Left lung (tissue), 10 donors: ENCODE results near the gene XRRA1. TPM values are rescaled to one million over a fixed set of nuclear protein-coding genes. Genes with fewer than 3 reads are reported as not detected.

Experiments used
- ATAC-seq: fragments of 200-7000 bp; cut with Tn5 transposase; one replicate; pipeline ENCODE4 v1.9.1; 2020; ENCODE audit warnings: moderate library complexity
- DNase-seq, 4 donors: peaks; one replicate each; pipeline ENCODE4 v3.0.0-alpha.2; 2013 to 2020
- H3K27ac ChIP-seq, 2 donors: fragments of 200-600 bp; sonication (generic) in 1 of 2; one replicate each; pipeline versions ENCODE4 v1.5.0 to v1.8.0; 2020 to 2021
- H3K27me3 ChIP-seq, 2 donors: fragments of 200-600 bp; sonication (generic) in 1 of 2; one replicate each; pipeline versions ENCODE4 v1.5.0 to v1.8.0; 2020 to 2021
- H3K36me3 ChIP-seq, 2 donors: fragments of 200-600 bp; sonication (generic) in 1 of 2; one replicate each; pipeline versions ENCODE4 v1.5.0 to v1.8.0; 2020 to 2021
- H3K4me1 ChIP-seq, 2 donors: fragments of 200-600 bp; one replicate each; pipeline ENCODE4 v1.8.0; 2021
- H3K4me3 ChIP-seq, 2 donors: fragments of 200-600 bp; sonication (generic) in 1 of 2; one replicate each; pipeline versions ENCODE4 v1.5.0 to v1.8.0; 2020 to 2021; ENCODE audit warnings: mild to moderate bottlenecking in 1 of 2
- H3K9me3 ChIP-seq, 2 donors: fragments of 200-600 bp; sonication (generic) in 1 of 2; one replicate each; pipeline versions ENCODE4 v1.5.0 to v1.8.0; 2020 to 2021
- CTCF ChIP-seq, 2 donors: fragments of 200-600 bp; sonication (generic) in 1 of 2; IDR thresholded peaks; one replicate each; pipeline versions ENCODE4 v1.5.0 to v1.8.0; 2021; ENCODE audit warnings: antibody characterized with exemption in 2 of 2
- intact Hi-C, 2 donors: fragments of 100-400 bp; cut with DNase I; formaldehyde crosslinking; loops; one replicate each; pipeline versions ENCODE4 v1.11.2 to v1.14.2; 2022
- polyA plus RNA-seq, 6 donors: library from polyadenylated mRNA; unstranded; fragments of 120-200 nt; gene quantifications; one replicate each; pipeline ENCODE4 v1.2.1, GENCODE V29; 2013; ENCODE audit not compliant: insufficient read length in 6 of 6
- total RNA-seq, 2 donors: library from RNA; stranded (reverse); fragmentation: NEBNext Ultra II Directional; extraction: Animal tissue kit (Norgen Biotek cat#: 25700); gene quantifications; one replicate each; pipeline ENCODE4 v1.2.1, GENCODE V29; 2021
- donor health status: DM: no; HTN: yes; CAD: no.
- donor health status: DM: no; HTN: no; CAD: no.

The XRRA1 gene
- total and polyA plus RNA-seq, 8 donors, result 8.4 to 21.3 (median 16.7) TPM

- no peak for ATAC-seq
- intact Hi-C loops, result no loop called here
- TF ChIP-seq CTCF (IDR thresholded peaks at IDR 0.05), result no peak
- H3K27me3 ChIP-seq, result no peaks in the 10 kb centered on the region
- no peaks in the 10 kb centered on the region for H3K9me3 ChIP-seq
- H3K4me1 ChIP-seq, result no peaks in the 10 kb centered on the region
- H3K4me3 ChIP-seq, result no peak overlapping the region
- no peak for DNase-seq
- peaks cover 0 to 87% of the 10 kb centered on the region in 2 donors for H3K36me3 ChIP-seq
- H3K27ac ChIP-seq, result no peak overlapping the region
These were observed 39.1 kb downstream of the XRRA1 start for GRCh38 chr11:74909812-74910211.

GRCh38 chr11:74909385-74909784 lies 39.5 kb downstream of the XRRA1 start:
- Histone ChIP-seq H3K4me3 (no peak overlapping the region), H3K27me3 (no peaks in the 10 kb centered on the region), H3K4me1 (no peaks in the 10 kb centered on the region), H3K9me3 (no peaks in the 10 kb centered on the region), H3K27ac (no peak overlapping the region), H3K36me3 (peaks cover 0 to 83% of the 10 kb centered on the region in 2 donors)
- TF ChIP-seq CTCF (IDR thresholded peaks at IDR 0.05), result no peak
- ATAC-seq (no peak), DNase-seq (no peak)
- intact Hi-C loops, result no loop called here

- DNase-seq (peak in 1 of 4 donors; percentile 2), ATAC-seq (no peak)
- H3K27me3 ChIP-seq, result no peaks in the 10 kb centered on the region
- no peak overlapping the region for H3K4me3 ChIP-seq
- no peak for TF ChIP-seq CTCF (IDR thresholded peaks at IDR 0.05)
- H3K9me3 ChIP-seq, result peaks cover 0 to 18% of the 10 kb centered on the region in 2 donors
- intact Hi-C loops, result no loop called here
- H3K27ac ChIP-seq, result peak overlapping the region in 1 of 2 donors; percentile 42
- H3K4me1 ChIP-seq, result no peaks in the 10 kb centered on the region
- H3K36me3 ChIP-seq, result peaks cover 0 to 66% of the 10 kb centered on the region in 2 donors
These were observed 43.6 kb downstream of the XRRA1 start for GRCh38 chr11:74905326-74905725.

GRCh38 chr11:74902342-74902741 lies 46.5 kb downstream of the XRRA1 start:
- H3K27me3 ChIP-seq, result no peaks in the 10 kb centered on the region
- no peak for ATAC-seq
- no peak for TF ChIP-seq CTCF (IDR thresholded peaks at IDR 0.05)
- intact Hi-C loops, result no loop called here
- H3K9me3 ChIP-seq, result peaks cover 0 to 39% of the 10 kb centered on the region in 2 donors
- no peak for DNase-seq
- H3K27ac ChIP-seq, result no peak overlapping the region
- H3K36me3 ChIP-seq, result peaks cover 0 to 42% of the 10 kb centered on the region in 2 donors
- H3K4me3 ChIP-seq, result no peak overlapping the region
- no peaks in the 10 kb centered on the region for H3K4me1 ChIP-seq

- H3K36me3 ChIP-seq, result peaks cover 0 to 21% of the 10 kb centered on the region in 2 donors
- H3K27me3 ChIP-seq, result no peaks in the 10 kb centered on the region
- TF ChIP-seq CTCF (IDR thresholded peaks at IDR 0.05), result no peak
- H3K27ac ChIP-seq, result no peak overlapping the region
- intact Hi-C loops, result no loop called here
- H3K9me3 ChIP-seq, result peaks cover 0 to 34% of the 10 kb centered on the region in 2 donors
- H3K4me1 ChIP-seq, result no peaks in the 10 kb centered on the region
- ATAC-seq (no peak), DNase-seq (no peak)
- no peak overlapping the region for H3K4me3 ChIP-seq
These were observed 52.6 kb downstream of the XRRA1 start for GRCh38 chr11:74896311-74896710.
